Ishikawa (cell line): Measurements from ENCODE around the gene TNKS1BP1.

ENCODE experiments used
- CREB1 ChIP-seq: IDR thresholded peaks from 2 replicates; pipeline ENCODE4 v1.6.1; 2012; ENCODE audit warnings: low read depth
- RAD21 ChIP-seq: IDR thresholded peaks from 2 replicates; pipeline ENCODE4 v1.6.1; 2012; ENCODE audit warnings: low read depth

GRCh38 chr11:57288771-57289579 lies 35.8 kb downstream of the TNKS1BP1 start:
- TF ChIP-seq CREB1 (no peak), RAD21 (no peak)
